Measurements from ENCODE around the gene VTI1A.

Gene VTI1A

GRCh38 chr10:112601214-112602090, 154.4 kb downstream of the VTI1A start:
- H3K4me2 ChIP-seq, result no peak overlapping the region
- H3K79me2 ChIP-seq (ENCODE audit: insufficient read depth, low read depth), result no peaks in the 10 kb centered on the region
- no peaks in the 10 kb centered on the region for H3K27me3 ChIP-seq (ENCODE audit: insufficient read depth, low read depth)
- no peaks in the 10 kb centered on the region for H3K4me1 ChIP-seq (ENCODE audit: low read depth, poor library complexity, severe bottlenecking)
- no peak overlapping the region for H2AFZ ChIP-seq (ENCODE audit: low read depth)
- no peak overlapping the region for H3K27ac ChIP-seq
- no peak overlapping the region for H3K9ac ChIP-seq
- no peak for TF ChIP-seq CTCF (conservative IDR thresholded peaks at IDR 0.05; ENCODE audit: low read depth, low read length)
- H3K4me3 ChIP-seq (IDR thresholded peaks at IDR 0.05; ENCODE audit: insufficient read depth, low read depth, low read length), result no peak overlapping the region
- no peaks in the 10 kb centered on the region for H3K36me3 ChIP-seq (ENCODE audit: insufficient read depth)
- no peaks in the 10 kb centered on the region for H4K20me1 ChIP-seq (ENCODE audit: insufficient read depth)

- Histone ChIP-seq H2AFZ (ENCODE audit: low read depth) (no peak overlapping the region), H3K9ac (no peak overlapping the region), H3K4me2 (no peak overlapping the region), H3K27me3 (ENCODE audit: insufficient read depth, low read depth) (no peaks in the 10 kb centered on the region), H4K20me1 (ENCODE audit: insufficient read depth) (no peaks in the 10 kb centered on the region), H3K4me3 (IDR thresholded peaks at IDR 0.05; ENCODE audit: insufficient read depth, low read depth, low read length) (no peak overlapping the region), H3K79me2 (ENCODE audit: insufficient read depth, low read depth) (no peaks in the 10 kb centered on the region), H3K36me3 (ENCODE audit: insufficient read depth) (no peaks in the 10 kb centered on the region), H3K27ac (no peak overlapping the region), H3K4me1 (ENCODE audit: low read depth, poor library complexity, severe bottlenecking) (no peaks in the 10 kb centered on the region)
- TF ChIP-seq CTCF (conservative IDR thresholded peaks at IDR 0.05; ENCODE audit: low read depth, low read length), result no peak
Measured at GRCh38 chr10:112603062-112603461, 156.0 kb downstream of the VTI1A start.

- Histone ChIP-seq H3K4me2 (no peak overlapping the region), H2AFZ (ENCODE audit: low read depth) (no peak overlapping the region), H3K4me1 (ENCODE audit: low read depth, poor library complexity, severe bottlenecking) (no peaks in the 10 kb centered on the region), H3K27me3 (ENCODE audit: insufficient read depth, low read depth) (no peaks in the 10 kb centered on the region), H3K36me3 (ENCODE audit: insufficient read depth) (no peaks in the 10 kb centered on the region), H3K4me3 (IDR thresholded peaks at IDR 0.05; ENCODE audit: insufficient read depth, low read depth, low read length) (no peak overlapping the region), H3K27ac (no peak overlapping the region), H3K9ac (no peak overlapping the region), H3K79me2 (ENCODE audit: insufficient read depth, low read depth) (no peaks in the 10 kb centered on the region), H4K20me1 (ENCODE audit: insufficient read depth) (no peaks in the 10 kb centered on the region)
- TF ChIP-seq CTCF (conservative IDR thresholded peaks at IDR 0.05; ENCODE audit: low read depth, low read length), result no peak
Measured at GRCh38 chr10:112605063-112605462, 158.0 kb downstream of the VTI1A start.

- Histone ChIP-seq H3K4me2 (no peak overlapping the region), H3K9ac (no peak overlapping the region), H2AFZ (ENCODE audit: low read depth) (no peak overlapping the region), H3K4me1 (ENCODE audit: low read depth, poor library complexity, severe bottlenecking) (no peaks in the 10 kb centered on the region), H3K27me3 (ENCODE audit: insufficient read depth, low read depth) (no peaks in the 10 kb centered on the region), H3K27ac (no peak overlapping the region), H3K36me3 (ENCODE audit: insufficient read depth) (no peaks in the 10 kb centered on the region), H3K4me3 (IDR thresholded peaks at IDR 0.05; ENCODE audit: insufficient read depth, low read depth, low read length) (no peak overlapping the region), H3K79me2 (ENCODE audit: insufficient read depth, low read depth) (no peaks in the 10 kb centered on the region), H4K20me1 (ENCODE audit: insufficient read depth) (no peaks in the 10 kb centered on the region)
- no peak for TF ChIP-seq CTCF (conservative IDR thresholded peaks at IDR 0.05; ENCODE audit: low read depth, low read length)
Measured at GRCh38 chr10:112607506-112607905, 160.5 kb downstream of the VTI1A start.
